GM12892 (cell line): ENCODE results near the gene ATF6.

Source experiments
- POLR2A ChIP-seq: IDR thresholded peaks from 2 replicates; pipeline ENCODE4 v1.6.1; 2011; ENCODE audit warnings: low read depth, low read length, control low read depth
- TAF1 ChIP-seq: IDR thresholded peaks from 2 replicates; pipeline ENCODE4 v1.6.1; 2011; ENCODE audit warnings: low read depth, mild to moderate bottlenecking, control low read depth, low read length, borderline replicate concordance

DNA sequence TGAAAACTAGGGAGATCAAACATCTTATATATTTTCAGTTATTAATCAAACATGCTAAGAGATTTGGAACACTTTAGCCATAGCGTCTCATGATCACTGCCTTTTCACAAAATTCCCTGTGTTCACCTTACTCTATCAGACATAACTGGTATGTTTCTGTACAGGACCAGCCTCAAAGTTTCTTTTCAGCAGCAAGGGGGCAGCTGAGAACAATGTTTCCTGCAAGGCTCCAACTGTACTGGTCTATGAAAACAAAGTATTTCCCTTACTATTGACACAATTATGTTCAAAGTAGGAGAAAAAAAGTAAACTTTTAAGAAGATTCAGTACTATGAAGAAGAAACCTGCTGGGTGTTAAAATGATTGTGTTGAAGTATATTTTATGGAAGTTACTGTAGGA, 98.5 kb downstream of the ATF6 start:
- TF ChIP-seq POLR2A (no peak), TAF1 (no peak)
